ENCODE measurements around the gene SLC2A9. TPM values are rescaled to one million over a fixed set of nuclear protein-coding genes. Genes with fewer than 3 reads are reported as not detected.

The SLC2A9 gene
- total and polyA plus RNA-seq, 2 donors (not counting 3 experiments of a cell fraction or from before 2014, with no cell fraction given): 1.6 to 1.8 TPM

GRCh38 chr4:10020106-10020505 is 1.2 kb downstream of the SLC2A9 start:
- ChIA-PET CTCF (interaction anchor here (1.0 to 1.2 kb wide), 2 partner anchors 43 to 488 kb away, joined by 4 to 6 read pairs; no protein-coding TSS in a partner anchor), POLR2A (no interaction called here)
- Histone ChIP-seq H3K36me3 (ENCODE audit: control insufficient read depth in 2 of 2, extremely low read depth in 1 of 2, insufficient read depth in 2 of 2, low read length in 2 of 2) (no peaks in the 10 kb centered on the region), H3K4me3 (replicated peaks in 1 of 3; ENCODE audit: insufficient read depth in 1 of 3, low read depth in 1 of 3, low read length in 3 of 3) (no peak overlapping the region), H2AFZ (ENCODE audit: low read depth, low read length) (no peak overlapping the region), H3K27me3 (ENCODE audit: control insufficient read depth in 2 of 2, insufficient read depth in 2 of 2, low read length in 2 of 2) (peaks cover under 1 to 2% of the 10 kb centered on the region in 2 experiments), H3K9me1 (replicated peaks; ENCODE audit: control insufficient read depth, extremely low read depth, insufficient read depth, low read length) (no peaks in the 10 kb centered on the region), H3K4me1 (ENCODE audit: control insufficient read depth, extremely low read depth, insufficient read depth, low read length) (peaks cover 6% of the 10 kb centered on the region), H3K9me3 (replicated peaks; ENCODE audit: control insufficient read depth, insufficient read depth, low read length) (no peaks in the 10 kb centered on the region), H3K27ac (ENCODE audit: insufficient read depth, low read depth, low read length) (no peak overlapping the region), H3K79me2 (ENCODE audit: control insufficient read depth, insufficient read depth, low read length) (no peaks in the 10 kb centered on the region), H4K20me1 (replicated peaks; ENCODE audit: control insufficient read depth, extremely low read depth, insufficient read depth, low read length) (no peaks in the 10 kb centered on the region), H3K4me2 (ENCODE audit: insufficient read depth, low read length) (no peak overlapping the region), H3K9ac (replicated peaks; ENCODE audit: extremely low read depth, insufficient read depth, low read length) (no peak overlapping the region)
- dilution Hi-C loops (cut with MboI; ENCODE audit: extremely low pct_ligation_motif_present, low sequenced_read_pairs) (no loop called here), intact Hi-C loops (cut with micrococcal nuclease) (no loop called here)
- DNase-seq (ENCODE audit: low read depth, low spot score) (no peak), FAIRE-seq (no peak)
- BruUV-seq (replicated peaks): no TSS peak
- no peak for TF ChIP-seq GATA2 (IDR thresholded peaks at IDR 0.05; ENCODE audit: insufficient read depth, insufficient read length, low read depth, low read length)
- TF ChIP-seq JUN (IDR thresholded peaks at IDR 0.05; ENCODE audit: borderline replicate concordance, insufficient read depth, insufficient read length, low read depth): no peak
- no peak for TF ChIP-seq EZH2 (IDR thresholded peaks at IDR 0.05; ENCODE audit: borderline replicate concordance, low read depth, low read length, severe bottlenecking)
- TF ChIP-seq FOS (IDR thresholded peaks at IDR 0.05; ENCODE audit: borderline replicate concordance, insufficient read depth, low read length): no peak
- no peak for TF ChIP-seq MYC (IDR thresholded peaks at IDR 0.05; ENCODE audit: low read depth, low read length)
- no peak for TF ChIP-seq POLR2A (IDR thresholded peaks at IDR 0.05; ENCODE audit: low read depth, low read length)
- TF ChIP-seq POLR2AphosphoS5 (IDR thresholded peaks at IDR 0.05; ENCODE audit: insufficient read depth, low read depth, low read length): no peak
- TF ChIP-seq MAX (IDR thresholded peaks at IDR 0.05; ENCODE audit: insufficient read depth, insufficient read length): no peak
- TF ChIP-seq CTCF (IDR thresholded peaks at IDR 0.05; ENCODE audit: extremely low read depth in 1 of 2, insufficient read depth in 1 of 2, low read depth in 1 of 2, low read length in 2 of 2): no peak
